Measurements from ENCODE around the gene TFEB.

The TFEB gene

GRCh38 chr6:41651962-41652657, 83.3 kb downstream of the TFEB start:
- no peak for DNase-seq (ENCODE audit: low spot score)

- DNase-seq (ENCODE audit: low spot score): no peak
Measured at GRCh38 chr6:41651246-41651961, 84.0 kb downstream of the TFEB start.

- DNase-seq (ENCODE audit: low spot score): no peak
Measured at GRCh38 chr6:41650120-41650519, 85.3 kb downstream of the TFEB start.

- DNase-seq (ENCODE audit: low spot score): no peak
Measured at GRCh38 chr6:41649596-41649995, 85.8 kb downstream of the TFEB start.

GRCh38 chr6:41648921-41649320, 86.5 kb downstream of the TFEB start:
- no peak for DNase-seq (ENCODE audit: low spot score)

- no peak for DNase-seq (ENCODE audit: low spot score)
Measured at GRCh38 chr6:41648070-41648585, 87.3 kb downstream of the TFEB start.

GRCh38 chr6:41647061-41647511, 88.3 kb downstream of the TFEB start:
- DNase-seq (ENCODE audit: low spot score): no peak

- no peak for DNase-seq (ENCODE audit: low spot score)
Measured at GRCh38 chr6:41646026-41646795, 89.2 kb downstream of the TFEB start.

- DNase-seq (ENCODE audit: low spot score): no peak
Measured at GRCh38 chr6:41645007-41645618, 90.3 kb downstream of the TFEB start.

- no peak for DNase-seq (ENCODE audit: low spot score)
Measured at GRCh38 chr6:41644297-41644879, 91.0 kb downstream of the TFEB start.

GRCh38 chr6:41643899-41644269, 91.5 kb downstream of the TFEB start:
- DNase-seq (ENCODE audit: low spot score): no peak

GRCh38 chr6:41642960-41643898, 92.2 kb downstream of the TFEB start:
- DNase-seq (ENCODE audit: low spot score): no peak

- DNase-seq (ENCODE audit: low spot score): no peak
Measured at GRCh38 chr6:41642090-41642959, 93.1 kb downstream of the TFEB start.

GRCh38 chr6:41641352-41641925, 94.0 kb downstream of the TFEB start:
- no peak for DNase-seq (ENCODE audit: low spot score)

GRCh38 chr6:41640426-41640825, 95.0 kb downstream of the TFEB start:
- no peak for DNase-seq (ENCODE audit: low spot score)

GRCh38 chr6:41639809-41640371, 95.5 kb downstream of the TFEB start:
- no peak for DNase-seq (ENCODE audit: low spot score)

- DNase-seq (ENCODE audit: low spot score): no peak
Measured at GRCh38 chr6:41638935-41639808, 96.2 kb downstream of the TFEB start.
